Liver (tissue), 9 donors: ENCODE measurements around the gene CRMP1. TPM values are rescaled to one million over a fixed set of nuclear protein-coding genes. Genes with fewer than 3 reads are reported as not detected.
A peak's percentile ranks its signal among the peaks of the same experiment; 100 is the strongest.

Experiments
- DNase-seq: peaks from one replicate; pipeline ENCODE4 v3.0.0-alpha.2; 2017; ENCODE audit warnings: low spot score
- H3K27ac ChIP-seq, 2 donors: one replicate each; pipeline ENCODE4 v1.7.0; 2013; ENCODE audit warnings: inconsistent platforms in 2 of 2, low read length in 2 of 2, control low read depth in 1 of 2, low read depth in 1 of 2, mild to moderate bottlenecking in 1 of 2
- H3K27me3 ChIP-seq, 4 donors: one replicate each; pipeline versions ENCODE4 v1.6.1 to v1.7.0; 2013; ENCODE audit warnings: low read length in 3 of 4, inconsistent platforms in 1 of 4, mild to moderate bottlenecking in 1 of 4, moderate library complexity in 1 of 4; ENCODE audit not compliant: control insufficient read depth in 4 of 4, insufficient read depth in 4 of 4
- H3K36me3 ChIP-seq, 4 donors: one replicate each; pipeline versions ENCODE4 v1.6.1 to v1.7.0; 2013; ENCODE audit warnings: low read length in 3 of 4, mild to moderate bottlenecking in 3 of 4, low read depth in 1 of 4, moderate library complexity in 1 of 4; ENCODE audit not compliant: control insufficient read depth in 4 of 4, insufficient read depth in 3 of 4
- H3K4me1 ChIP-seq, 4 donors: one replicate each; pipeline versions ENCODE4 v1.6.1 to v1.7.0; 2013; ENCODE audit warnings: low read length in 3 of 4, mild to moderate bottlenecking in 3 of 4, moderate library complexity in 1 of 4; ENCODE audit not compliant: control insufficient read depth in 4 of 4, insufficient read depth in 4 of 4
- H3K4me3 ChIP-seq, 3 donors: one replicate each; pipeline versions ENCODE4 v1.6.1 to v1.7.0; 2013; ENCODE audit warnings: low read length in 3 of 3, control low read depth in 1 of 3, low read depth in 1 of 3, mild to moderate bottlenecking in 1 of 3
- H3K9ac ChIP-seq, 2 donors: one replicate each; pipeline ENCODE4 v1.7.0; 2013; ENCODE audit warnings: low read length in 2 of 2, mild to moderate bottlenecking in 2 of 2, moderate library complexity in 2 of 2, control low read depth in 1 of 2, low read depth in 1 of 2
- H3K9me3 ChIP-seq, 4 donors: one replicate each; pipeline versions ENCODE4 v1.6.1 to v1.7.0; 2013; ENCODE audit warnings: low read length in 3 of 4; ENCODE audit not compliant: control insufficient read depth in 4 of 4
- EGR1 ChIP-seq, 2 donors: IDR thresholded peaks; 2 replicates each; pipeline ENCODE4 v1.6.1; 2016 to 2018; ENCODE audit warnings: antibody characterized with exemption in 2 of 2, low read depth in 2 of 2
- HNF4G ChIP-seq: IDR thresholded peaks from 2 replicates; pipeline ENCODE4 v1.6.1; 2016; ENCODE audit warnings: antibody characterized with exemption
- RAD21 ChIP-seq, 2 donors: IDR thresholded peaks; 2 replicates each; pipeline ENCODE4 v1.6.1; 2016; ENCODE audit warnings: antibody characterized with exemption in 2 of 2, mild to moderate bottlenecking in 2 of 2
- RXRA ChIP-seq, 2 donors: IDR thresholded peaks; 2 replicates each; pipeline ENCODE4 v1.6.1; 2017 to 2018; ENCODE audit warnings: antibody characterized with exemption in 2 of 2, mild to moderate bottlenecking in 1 of 2
- SP1 ChIP-seq: IDR thresholded peaks from 2 replicates; pipeline ENCODE4 v1.6.1; 2018; ENCODE audit warnings: antibody characterized with exemption, mild to moderate bottlenecking
- WGBS: extraction: QIAGEN DNeasy Blood & Tissue Kit; methylation state at CpG from one replicate; pipeline ENCODE4 v1.1.7; 2013; 5-methylcytosine and 5-hydroxymethylcytosine counted together
- polyA plus RNA-seq, 2 donors: library from polyadenylated mRNA; stranded (reverse) in 1 of 2; unstranded in 1 of 2; fragments of 200-250 nt in 1 of 2; fragments of >200 nt in 1 of 2; fragmentation: Nextera tagmentation in 1 of 2; extraction: Ambion mirVana in 1 of 2; gene quantifications; one replicate each; pipeline versions ENCODE4 v1.2.1 to v1.2.3, GENCODE V29; 2013 to 2015
- total RNA-seq, 2 donors: library from RNA; depleted of rRNA; stranded (reverse); fragments of >200 nt; gene quantifications; one replicate each; pipeline ENCODE4 v1.2.3, GENCODE V29; 2014
- TF ChIP-seq, protein P1 (sequence below): IDR thresholded peaks from 2 replicates; pipeline ENCODE4 v1.6.1; 2016; ENCODE audit warnings: antibody characterized with exemption
- TF ChIP-seq, protein P2 (sequence below): fragments of 150-350 bp; IDR thresholded peaks from 2 replicates; pipeline ENCODE4 v1.5.1; 2017; ENCODE audit warnings: improper control_type of control experiment, low read depth, low read length; ENCODE audit not compliant: missing input control
- TF ChIP-seq, protein P3 (sequence below): IDR thresholded peaks from 2 replicates; pipeline ENCODE4 v1.6.1; 2016; ENCODE audit warnings: antibody characterized with exemption
- TF ChIP-seq, protein P4 (sequence below): IDR thresholded peaks from 2 replicates; pipeline ENCODE4 v1.6.1; 2016; ENCODE audit warnings: antibody characterized with exemption
- TF ChIP-seq, protein P5 (sequence below): IDR thresholded peaks from 2 replicates; pipeline ENCODE4 v1.6.1; 2016; ENCODE audit warnings: antibody characterized with exemption, mild to moderate bottlenecking
- donor health status: healthy.
- donor health status: healthy.
- donor health status: healthy.
- donor health status: healthy.
- donor health status: healthy.

CRMP1 gene
- total and polyA plus RNA-seq, 4 donors: 0.06 to 0.42 (median 0.12) TPM

DNA sequence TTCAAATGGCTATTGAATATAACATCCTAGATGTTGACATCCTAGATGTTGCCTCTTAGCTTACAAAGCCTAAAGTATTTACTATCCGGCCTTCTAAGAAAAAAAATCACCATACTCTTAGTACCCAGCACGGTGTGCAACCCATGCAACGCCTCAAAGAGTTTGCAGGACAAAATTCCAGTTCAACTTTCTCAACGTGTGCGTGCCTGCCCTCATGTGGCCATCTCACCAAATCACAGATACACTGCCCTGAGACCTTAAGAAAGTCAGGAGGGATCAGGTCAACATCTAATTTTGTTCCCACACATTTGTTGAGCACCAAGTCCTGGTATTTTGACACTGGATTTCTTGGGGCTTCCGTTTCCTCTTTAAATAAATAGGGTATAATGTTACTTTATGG is 68.3 kb downstream of the CRMP1 start:
- peaks cover 0 to 6% (median 0%) of the 10 kb centered on the region in 4 donors for H3K36me3 ChIP-seq
- no peak overlapping the region for H3K4me3 ChIP-seq
- TF ChIP-seq, protein P1, sequence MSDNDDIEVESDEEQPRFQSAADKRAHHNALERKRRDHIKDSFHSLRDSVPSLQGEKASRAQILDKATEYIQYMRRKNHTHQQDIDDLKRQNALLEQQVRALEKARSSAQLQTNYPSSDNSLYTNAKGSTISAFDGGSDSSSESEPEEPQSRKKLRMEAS: no peak
- TF ChIP-seq, protein P2, sequence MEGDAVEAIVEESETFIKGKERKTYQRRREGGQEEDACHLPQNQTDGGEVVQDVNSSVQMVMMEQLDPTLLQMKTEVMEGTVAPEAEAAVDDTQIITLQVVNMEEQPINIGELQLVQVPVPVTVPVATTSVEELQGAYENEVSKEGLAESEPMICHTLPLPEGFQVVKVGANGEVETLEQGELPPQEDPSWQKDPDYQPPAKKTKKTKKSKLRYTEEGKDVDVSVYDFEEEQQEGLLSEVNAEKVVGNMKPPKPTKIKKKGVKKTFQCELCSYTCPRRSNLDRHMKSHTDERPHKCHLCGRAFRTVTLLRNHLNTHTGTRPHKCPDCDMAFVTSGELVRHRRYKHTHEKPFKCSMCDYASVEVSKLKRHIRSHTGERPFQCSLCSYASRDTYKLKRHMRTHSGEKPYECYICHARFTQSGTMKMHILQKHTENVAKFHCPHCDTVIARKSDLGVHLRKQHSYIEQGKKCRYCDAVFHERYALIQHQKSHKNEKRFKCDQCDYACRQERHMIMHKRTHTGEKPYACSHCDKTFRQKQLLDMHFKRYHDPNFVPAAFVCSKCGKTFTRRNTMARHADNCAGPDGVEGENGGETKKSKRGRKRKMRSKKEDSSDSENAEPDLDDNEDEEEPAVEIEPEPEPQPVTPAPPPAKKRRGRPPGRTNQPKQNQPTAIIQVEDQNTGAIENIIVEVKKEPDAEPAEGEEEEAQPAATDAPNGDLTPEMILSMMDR: peak; percentile 29
- TF ChIP-seq, protein P3, sequence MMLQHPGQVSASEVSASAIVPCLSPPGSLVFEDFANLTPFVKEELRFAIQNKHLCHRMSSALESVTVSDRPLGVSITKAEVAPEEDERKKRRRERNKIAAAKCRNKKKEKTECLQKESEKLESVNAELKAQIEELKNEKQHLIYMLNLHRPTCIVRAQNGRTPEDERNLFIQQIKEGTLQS: no peak
- TF ChIP-seq RAD21 (IDR thresholded peaks at IDR 0.05): peak; percentile 51 to 69
- H3K9me3 ChIP-seq: no peaks in the 10 kb centered on the region
- H3K9ac ChIP-seq: no peak overlapping the region
- no peak overlapping the region for H3K27ac ChIP-seq
- H3K27me3 ChIP-seq: no peaks in the 10 kb centered on the region
- 64% methylated on average over 6 of the region's 6 CpGs for whole genome bisulfite sequencing
- no peaks in the 10 kb centered on the region for H3K4me1 ChIP-seq
- no peak for DNase-seq

DNA sequence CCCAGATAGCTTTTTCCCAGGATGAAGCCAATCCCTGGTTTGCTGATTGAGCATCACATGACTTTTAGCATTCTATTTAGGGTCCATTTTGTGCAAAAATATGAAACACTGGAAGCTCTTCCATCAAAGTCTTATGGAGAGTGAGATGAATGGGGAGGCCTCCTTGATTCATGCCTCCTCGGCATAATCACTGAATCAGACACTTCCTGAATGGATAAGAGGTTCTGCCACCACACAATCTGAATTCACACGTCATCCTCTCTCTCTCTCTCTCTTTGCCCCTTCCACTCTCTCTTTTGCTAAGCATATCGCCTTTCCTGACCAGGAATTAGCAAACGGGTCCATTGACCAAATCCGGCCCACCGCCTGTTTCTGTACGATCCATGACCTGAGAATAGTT is 68.7 kb downstream of the CRMP1 start:
- DNase-seq: no peak
- TF ChIP-seq EGR1 (IDR thresholded peaks at IDR 0.05; ENCODE audit: low read depth in 2 of 2): no peak
- no peak for TF ChIP-seq SP1
- TF ChIP-seq, protein P1: no peak
- TF ChIP-seq, protein P4, sequence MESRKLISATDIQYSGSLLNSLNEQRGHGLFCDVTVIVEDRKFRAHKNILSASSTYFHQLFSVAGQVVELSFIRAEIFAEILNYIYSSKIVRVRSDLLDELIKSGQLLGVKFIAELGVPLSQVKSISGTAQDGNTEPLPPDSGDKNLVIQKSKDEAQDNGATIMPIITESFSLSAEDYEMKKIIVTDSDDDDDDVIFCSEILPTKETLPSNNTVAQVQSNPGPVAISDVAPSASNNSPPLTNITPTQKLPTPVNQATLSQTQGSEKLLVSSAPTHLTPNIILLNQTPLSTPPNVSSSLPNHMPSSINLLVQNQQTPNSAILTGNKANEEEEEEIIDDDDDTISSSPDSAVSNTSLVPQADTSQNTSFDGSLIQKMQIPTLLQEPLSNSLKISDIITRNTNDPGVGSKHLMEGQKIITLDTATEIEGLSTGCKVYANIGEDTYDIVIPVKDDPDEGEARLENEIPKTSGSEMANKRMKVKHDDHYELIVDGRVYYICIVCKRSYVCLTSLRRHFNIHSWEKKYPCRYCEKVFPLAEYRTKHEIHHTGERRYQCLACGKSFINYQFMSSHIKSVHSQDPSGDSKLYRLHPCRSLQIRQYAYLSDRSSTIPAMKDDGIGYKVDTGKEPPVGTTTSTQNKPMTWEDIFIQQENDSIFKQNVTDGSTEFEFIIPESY: no peak
- no peak for TF ChIP-seq HNF4G
- TF ChIP-seq, protein P5, sequence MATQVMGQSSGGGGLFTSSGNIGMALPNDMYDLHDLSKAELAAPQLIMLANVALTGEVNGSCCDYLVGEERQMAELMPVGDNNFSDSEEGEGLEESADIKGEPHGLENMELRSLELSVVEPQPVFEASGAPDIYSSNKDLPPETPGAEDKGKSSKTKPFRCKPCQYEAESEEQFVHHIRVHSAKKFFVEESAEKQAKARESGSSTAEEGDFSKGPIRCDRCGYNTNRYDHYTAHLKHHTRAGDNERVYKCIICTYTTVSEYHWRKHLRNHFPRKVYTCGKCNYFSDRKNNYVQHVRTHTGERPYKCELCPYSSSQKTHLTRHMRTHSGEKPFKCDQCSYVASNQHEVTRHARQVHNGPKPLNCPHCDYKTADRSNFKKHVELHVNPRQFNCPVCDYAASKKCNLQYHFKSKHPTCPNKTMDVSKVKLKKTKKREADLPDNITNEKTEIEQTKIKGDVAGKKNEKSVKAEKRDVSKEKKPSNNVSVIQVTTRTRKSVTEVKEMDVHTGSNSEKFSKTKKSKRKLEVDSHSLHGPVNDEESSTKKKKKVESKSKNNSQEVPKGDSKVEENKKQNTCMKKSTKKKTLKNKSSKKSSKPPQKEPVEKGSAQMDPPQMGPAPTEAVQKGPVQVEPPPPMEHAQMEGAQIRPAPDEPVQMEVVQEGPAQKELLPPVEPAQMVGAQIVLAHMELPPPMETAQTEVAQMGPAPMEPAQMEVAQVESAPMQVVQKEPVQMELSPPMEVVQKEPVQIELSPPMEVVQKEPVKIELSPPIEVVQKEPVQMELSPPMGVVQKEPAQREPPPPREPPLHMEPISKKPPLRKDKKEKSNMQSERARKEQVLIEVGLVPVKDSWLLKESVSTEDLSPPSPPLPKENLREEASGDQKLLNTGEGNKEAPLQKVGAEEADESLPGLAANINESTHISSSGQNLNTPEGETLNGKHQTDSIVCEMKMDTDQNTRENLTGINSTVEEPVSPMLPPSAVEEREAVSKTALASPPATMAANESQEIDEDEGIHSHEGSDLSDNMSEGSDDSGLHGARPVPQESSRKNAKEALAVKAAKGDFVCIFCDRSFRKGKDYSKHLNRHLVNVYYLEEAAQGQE: no peak
- TF ChIP-seq RXRA (IDR thresholded peaks at IDR 0.05): no peak
- Histone ChIP-seq H3K4me1 (no peaks in the 10 kb centered on the region), H3K9ac (no peak overlapping the region), H3K36me3 (peaks cover 0 to 6% (median 0%) of the 10 kb centered on the region in 4 donors), H3K4me3 (no peak overlapping the region), H3K27ac (no peak overlapping the region), H3K27me3 (no peaks in the 10 kb centered on the region), H3K9me3 (no peaks in the 10 kb centered on the region)
- WGBS: 81% methylated on average over 7 of the region's 7 CpGs
